Neutrophil (primary cell): ENCODE data around the gene NOXA1.

Experiments used
- H3K27ac ChIP-seq: fragments of 200-600 bp; sonication (generic); 2 replicates; pipeline ENCODE4 v1.5.1; 2016; ENCODE audit warnings: mild to moderate bottlenecking, moderate library complexity
- H3K27me3 ChIP-seq: fragments of 200-600 bp; sonication (generic); 2 replicates; pipeline ENCODE4 v1.6.0; 2016; ENCODE audit warnings: mild to moderate bottlenecking
- H3K36me3 ChIP-seq: fragments of 200-600 bp; sonication (generic); 2 replicates; pipeline ENCODE4 v1.5.1; 2017
- H3K4me1 ChIP-seq, 2 experiments: fragments of 200-600 bp in 1 of 2; sonication (generic) in 1 of 2; 1 replicate in 1 of 2; 2 replicates in 1 of 2; pipeline versions ENCODE4 v1.5.1 to v1.6.1; 2013 to 2016; ENCODE audit warnings: low read depth in 1 of 2, low read length in 1 of 2, mild to moderate bottlenecking in 1 of 2, moderate library complexity in 1 of 2; ENCODE audit not compliant: control insufficient read depth in 1 of 2, insufficient read depth in 1 of 2
- H3K4me3 ChIP-seq, 2 experiments: fragments of 200-600 bp in 1 of 2; sonication (generic) in 1 of 2; 1 replicate in 1 of 2; 2 replicates in 1 of 2; pipeline ENCODE4 v1.5.1; 2013 to 2016; ENCODE audit warnings: low read depth in 1 of 2, low read length in 1 of 2, mild to moderate bottlenecking in 1 of 2, moderate library complexity in 1 of 2
- H3K9me3 ChIP-seq: fragments of 200-600 bp; sonication (generic); 2 replicates; pipeline ENCODE4 v1.5.1; 2016
- TF ChIP-seq, protein P1 (sequence below): fragments of 200-600 bp; sonication (generic); IDR thresholded peaks from 2 replicates; pipeline ENCODE4 v1.5.1; 2016; ENCODE audit warnings: antibody characterized with exemption

Gene NOXA1

DNA sequence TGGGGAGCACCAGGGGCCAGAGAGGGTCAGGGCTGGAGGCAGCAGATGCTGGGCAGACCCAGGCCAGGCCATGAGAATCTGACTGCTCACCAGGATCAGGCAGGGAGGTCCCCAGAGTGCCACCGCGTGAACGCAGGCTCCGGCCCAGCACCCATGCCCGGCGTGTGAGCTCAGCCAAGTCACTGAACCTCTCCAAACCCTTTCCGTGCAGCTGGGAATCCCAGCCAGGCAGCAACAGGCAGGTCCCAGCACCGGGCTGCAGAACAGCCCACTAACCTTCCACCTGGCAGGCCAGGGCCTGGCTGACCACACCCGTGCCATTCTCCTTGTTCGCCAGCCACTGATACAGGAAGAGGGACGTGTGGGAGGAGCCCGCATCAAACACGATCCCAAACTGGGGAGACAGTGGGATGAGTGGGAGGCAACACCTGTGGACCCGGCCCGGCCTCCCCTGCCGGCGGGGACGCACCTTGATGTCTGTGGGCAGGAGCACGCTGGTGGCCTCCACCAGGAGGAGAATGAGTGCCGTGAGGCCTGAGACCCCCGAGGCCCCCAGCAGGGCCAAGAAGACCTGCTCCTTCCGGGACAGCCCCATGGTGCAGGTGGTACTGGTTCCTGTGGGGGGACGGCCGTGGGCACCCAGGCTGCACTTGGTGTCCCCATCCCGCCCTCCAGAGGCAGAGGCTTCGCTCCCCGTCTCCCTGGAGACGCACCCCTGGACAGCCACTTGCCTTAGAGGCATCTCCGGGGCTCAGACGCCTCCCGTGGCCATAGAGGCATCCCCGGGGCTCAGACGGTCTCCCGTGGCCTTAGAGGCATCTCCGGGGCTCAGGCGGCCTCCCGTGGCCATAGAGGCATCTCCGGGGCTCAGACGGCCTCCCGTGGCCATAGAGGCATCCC lies 14.7 kb downstream of the NOXA1 start:
- TF ChIP-seq, protein P1, sequence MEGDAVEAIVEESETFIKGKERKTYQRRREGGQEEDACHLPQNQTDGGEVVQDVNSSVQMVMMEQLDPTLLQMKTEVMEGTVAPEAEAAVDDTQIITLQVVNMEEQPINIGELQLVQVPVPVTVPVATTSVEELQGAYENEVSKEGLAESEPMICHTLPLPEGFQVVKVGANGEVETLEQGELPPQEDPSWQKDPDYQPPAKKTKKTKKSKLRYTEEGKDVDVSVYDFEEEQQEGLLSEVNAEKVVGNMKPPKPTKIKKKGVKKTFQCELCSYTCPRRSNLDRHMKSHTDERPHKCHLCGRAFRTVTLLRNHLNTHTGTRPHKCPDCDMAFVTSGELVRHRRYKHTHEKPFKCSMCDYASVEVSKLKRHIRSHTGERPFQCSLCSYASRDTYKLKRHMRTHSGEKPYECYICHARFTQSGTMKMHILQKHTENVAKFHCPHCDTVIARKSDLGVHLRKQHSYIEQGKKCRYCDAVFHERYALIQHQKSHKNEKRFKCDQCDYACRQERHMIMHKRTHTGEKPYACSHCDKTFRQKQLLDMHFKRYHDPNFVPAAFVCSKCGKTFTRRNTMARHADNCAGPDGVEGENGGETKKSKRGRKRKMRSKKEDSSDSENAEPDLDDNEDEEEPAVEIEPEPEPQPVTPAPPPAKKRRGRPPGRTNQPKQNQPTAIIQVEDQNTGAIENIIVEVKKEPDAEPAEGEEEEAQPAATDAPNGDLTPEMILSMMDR, result no peak
- H3K27me3 ChIP-seq, result peaks cover 38% of the 10 kb centered on the region
- H3K4me1 ChIP-seq, result peaks cover 0 to 8% of the 10 kb centered on the region in 2 experiments
- H3K36me3 ChIP-seq, result no peaks in the 10 kb centered on the region
- H3K9me3 ChIP-seq, result no peaks in the 10 kb centered on the region
- no peak overlapping the region for H3K27ac ChIP-seq
- no peak overlapping the region for H3K4me3 ChIP-seq

DNA sequence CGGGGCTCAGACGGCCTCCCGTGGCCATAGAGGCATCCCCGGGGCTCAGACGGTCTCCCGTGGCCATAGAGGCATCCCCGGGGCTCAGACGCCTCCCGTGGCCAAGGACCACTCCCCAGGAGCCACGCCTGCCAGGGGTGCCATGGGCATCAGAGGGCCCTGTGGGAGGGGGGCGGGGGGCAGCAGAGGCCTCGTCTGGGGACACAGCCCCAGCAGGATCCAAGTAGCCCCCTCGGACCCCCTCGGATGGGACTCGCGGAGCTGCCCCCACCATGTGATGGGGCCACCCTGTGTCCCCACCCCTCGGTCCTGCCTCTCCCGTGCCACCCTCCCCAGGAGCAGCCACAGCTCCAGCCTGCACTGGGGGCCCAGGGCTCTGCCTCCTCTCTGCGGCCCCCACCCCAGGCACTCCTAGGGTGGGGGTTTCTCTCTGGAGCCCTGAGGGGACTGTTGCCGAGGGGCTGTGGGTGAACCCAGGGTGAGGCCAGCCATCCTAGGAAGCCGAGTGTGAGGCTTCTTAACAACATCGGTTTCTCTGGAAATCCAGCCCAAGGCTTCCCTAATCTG lies 15.5 kb downstream of the NOXA1 start:
- H3K4me1 ChIP-seq, result peaks cover 0 to 8% of the 10 kb centered on the region in 2 experiments
- TF ChIP-seq, protein P1, result no peak
- H3K36me3 ChIP-seq, result no peaks in the 10 kb centered on the region
- H3K4me3 ChIP-seq, result no peak overlapping the region
- no peaks in the 10 kb centered on the region for H3K9me3 ChIP-seq
- H3K27ac ChIP-seq, result no peak overlapping the region
- H3K27me3 ChIP-seq, result peaks cover 45% of the 10 kb centered on the region

DNA sequence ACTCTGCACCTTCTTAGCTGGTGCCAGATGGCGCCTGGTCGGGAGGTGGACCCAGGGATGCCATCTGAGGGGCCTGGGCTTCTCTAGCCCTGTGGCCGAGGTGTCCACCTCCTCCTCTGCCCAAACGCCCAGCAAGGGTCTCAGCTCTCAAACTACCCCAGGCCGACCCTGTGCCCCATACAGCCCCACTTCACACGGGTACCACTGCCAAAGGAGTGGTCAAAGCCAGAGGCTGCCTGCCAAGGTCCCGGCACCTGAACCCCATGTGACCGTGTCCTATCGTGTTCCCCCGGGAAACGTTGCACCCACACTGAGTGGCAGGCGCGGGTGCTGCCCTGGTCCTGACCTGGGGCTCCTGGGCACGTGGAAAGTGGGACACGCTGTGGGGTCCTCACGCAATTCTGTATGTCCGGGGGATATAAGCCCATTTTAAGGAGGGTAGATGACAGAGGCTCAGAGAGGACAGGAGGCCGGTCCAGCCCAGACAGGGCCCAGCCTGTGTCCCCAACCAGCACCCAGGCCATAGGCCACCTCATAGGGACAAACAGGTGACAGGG lies 16.0 kb downstream of the NOXA1 start:
- H3K27me3 ChIP-seq, result peaks cover 50% of the 10 kb centered on the region
- H3K9me3 ChIP-seq, result no peaks in the 10 kb centered on the region
- no peak overlapping the region for H3K27ac ChIP-seq
- TF ChIP-seq, protein P1, result no peak
- H3K4me1 ChIP-seq, result peaks cover 0 to 8% of the 10 kb centered on the region in 2 experiments
- no peak overlapping the region for H3K4me3 ChIP-seq
- H3K36me3 ChIP-seq, result no peaks in the 10 kb centered on the region

DNA sequence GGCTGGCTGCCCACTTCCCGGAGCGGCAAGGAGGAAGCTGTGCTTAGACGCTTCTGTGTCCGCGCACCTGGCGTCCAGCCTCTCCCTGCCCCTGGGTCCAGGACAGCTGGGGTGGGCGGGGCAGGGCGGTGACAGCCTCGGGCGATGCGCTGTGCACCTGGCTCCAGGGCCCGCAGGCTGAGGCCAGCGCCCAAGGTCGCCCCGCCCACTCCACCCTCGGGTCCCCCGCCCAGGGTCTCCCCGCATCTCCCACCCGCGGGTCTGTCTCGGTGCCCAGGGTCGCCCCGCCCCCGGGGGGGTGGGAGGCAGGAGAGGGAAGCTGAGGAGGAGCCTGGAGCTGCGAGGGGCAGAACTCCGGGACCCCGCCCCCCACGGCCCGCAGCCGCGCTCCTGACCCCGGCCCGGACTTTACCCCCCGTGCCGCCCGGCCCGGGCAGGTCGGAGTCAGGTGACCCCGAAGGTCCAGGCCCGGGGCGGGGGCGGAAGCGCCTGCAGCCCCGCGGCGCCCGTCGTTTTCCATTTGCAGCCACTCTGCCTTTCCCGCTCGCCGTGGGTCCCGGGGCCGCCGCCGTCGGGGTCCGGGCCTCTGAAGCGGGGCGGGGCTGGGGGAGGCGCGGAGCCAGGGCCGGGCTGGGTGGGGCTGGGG lies 18.2 kb downstream of the NOXA1 start, which contains the start of gene ENTPD8:
Gene ENTPD8, minus strand, starts transcription at position 69 of the 646 bp plus-strand sequence. CDS start 3,072 bp downstream, outside the sequence.
- Histone ChIP-seq H3K36me3 (no peaks in the 10 kb centered on the region), H3K27me3 (peaks cover 61% of the 10 kb centered on the region), H3K27ac (no peak within 1 kb of the TSS), H3K4me3 (peak within 1 kb of the TSS; percentile 23 to 60), H3K9me3 (no peaks in the 10 kb centered on the region), H3K4me1 (peaks cover 0 to 8% of the 10 kb centered on the region in 2 experiments)
- TF ChIP-seq, protein P1, result no peak

DNA sequence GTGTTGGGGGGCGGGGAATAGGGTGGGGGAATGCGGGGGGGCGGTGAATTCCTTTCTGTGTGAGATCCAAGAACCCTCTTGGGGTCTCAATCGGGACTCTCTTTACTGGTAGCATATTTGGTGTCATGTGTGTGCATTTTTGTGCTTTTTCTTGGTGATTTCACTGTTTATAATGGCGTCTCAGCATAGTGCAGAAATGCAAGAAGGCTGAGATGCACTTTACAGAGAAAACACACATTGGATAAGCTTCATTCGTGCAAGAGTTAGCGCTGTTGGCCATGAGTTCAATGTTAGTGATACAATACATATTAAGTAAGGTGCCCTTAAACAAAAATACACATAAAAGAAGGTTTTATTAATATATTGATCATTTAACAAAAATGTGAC lies 18.7 kb downstream of the NOXA1 start:
- Histone ChIP-seq H3K9me3 (no peaks in the 10 kb centered on the region), H3K27me3 (peaks cover 66% of the 10 kb centered on the region), H3K27ac (no peak overlapping the region), H3K4me1 (peaks cover 0 to 8% of the 10 kb centered on the region in 2 experiments), H3K36me3 (no peaks in the 10 kb centered on the region), H3K4me3 (peak overlapping the region in 1 of 2 experiments; percentile 60)
- TF ChIP-seq, protein P1, result no peak
